ENCODE data around the gene HJV.
A peak's percentile ranks its signal among the peaks of the same experiment; 100 is the strongest.

Gene HJV

GRCh38 chr1:145992958-145993617, 28.4 kb downstream of the HJV start:
- DNase-seq: no peak

DNA sequence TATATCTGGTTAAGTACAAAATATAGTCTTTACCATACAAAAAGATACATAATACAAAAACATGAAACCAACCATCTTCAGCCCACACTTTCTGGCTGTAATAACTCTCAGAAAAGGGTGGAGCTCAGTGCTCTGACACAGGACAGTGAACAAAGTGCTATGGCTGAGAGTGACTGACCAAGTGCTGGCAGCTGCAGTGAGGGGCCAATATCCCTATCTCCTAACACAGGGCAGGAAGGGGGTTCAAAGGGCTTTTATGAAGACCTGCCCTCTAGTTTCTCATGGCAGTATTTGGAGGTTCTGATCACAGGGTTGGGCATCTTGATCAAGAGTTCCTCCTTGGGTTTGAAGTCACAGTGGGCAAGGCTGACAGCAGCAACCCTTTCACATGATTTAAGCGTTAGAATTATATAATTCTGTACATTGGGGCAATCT, 29.0 kb downstream of the HJV start:
- DNase-seq: no peak

GRCh38 chr1:145991735-145992412, 29.7 kb downstream of the HJV start:
- peak; percentile 36 for DNase-seq

DNA sequence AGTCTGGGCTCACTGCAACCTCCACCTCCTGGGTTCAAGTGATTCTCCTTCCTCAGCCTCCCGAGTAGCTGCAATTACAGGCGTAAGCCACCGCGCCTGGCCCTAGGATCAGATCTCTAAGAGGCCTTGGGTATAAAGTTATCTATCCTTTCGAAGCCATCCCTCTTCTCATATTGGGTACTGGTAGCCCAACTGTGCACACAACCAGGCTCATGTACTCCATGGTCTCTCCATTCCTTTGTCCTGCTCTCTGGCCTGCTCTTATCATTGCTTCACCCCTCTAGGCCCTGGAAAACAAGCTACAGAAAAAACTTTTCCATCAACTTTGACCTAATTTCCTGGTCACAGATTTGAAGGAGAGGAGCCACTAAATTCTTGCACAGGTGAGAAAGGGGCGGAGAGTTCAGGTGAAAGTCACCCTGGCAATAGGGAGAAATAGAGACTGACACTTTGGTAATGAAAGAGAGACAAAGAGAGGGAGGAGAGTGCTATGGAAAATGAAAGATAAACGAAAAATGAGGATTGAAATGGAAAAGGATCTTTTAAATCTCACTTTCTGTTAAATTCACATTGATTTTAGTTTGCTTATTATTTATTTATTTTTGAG, 31.2 kb downstream of the HJV start:
- no peak for DNase-seq

DNA sequence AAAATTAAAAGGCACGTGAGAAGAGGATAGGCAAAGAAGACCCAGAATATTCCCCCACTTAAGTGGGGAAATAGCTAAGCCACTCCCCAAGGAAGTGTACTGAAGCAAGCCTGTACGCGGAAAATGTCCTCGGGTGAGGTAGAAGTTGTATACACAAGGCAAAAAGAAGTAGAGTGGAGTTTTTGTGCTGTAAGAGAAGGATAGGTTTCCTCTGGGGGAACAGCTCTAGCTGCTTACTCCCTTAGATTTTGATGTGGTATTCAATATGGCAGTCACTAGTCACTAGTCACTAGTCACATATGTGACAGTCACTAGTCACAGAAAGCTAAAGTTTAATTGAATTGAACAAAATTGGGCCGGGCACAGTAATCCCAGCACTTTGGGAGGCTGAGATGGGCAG, 32.8 kb downstream of the HJV start:
- no peak for DNase-seq

GRCh38 chr1:145987926-145988325, 33.6 kb downstream of the HJV start:
- DNase-seq: no peak

- no peak for DNase-seq
Measured at GRCh38 chr1:145986551-145986950, 35.0 kb downstream of the HJV start.

DNA sequence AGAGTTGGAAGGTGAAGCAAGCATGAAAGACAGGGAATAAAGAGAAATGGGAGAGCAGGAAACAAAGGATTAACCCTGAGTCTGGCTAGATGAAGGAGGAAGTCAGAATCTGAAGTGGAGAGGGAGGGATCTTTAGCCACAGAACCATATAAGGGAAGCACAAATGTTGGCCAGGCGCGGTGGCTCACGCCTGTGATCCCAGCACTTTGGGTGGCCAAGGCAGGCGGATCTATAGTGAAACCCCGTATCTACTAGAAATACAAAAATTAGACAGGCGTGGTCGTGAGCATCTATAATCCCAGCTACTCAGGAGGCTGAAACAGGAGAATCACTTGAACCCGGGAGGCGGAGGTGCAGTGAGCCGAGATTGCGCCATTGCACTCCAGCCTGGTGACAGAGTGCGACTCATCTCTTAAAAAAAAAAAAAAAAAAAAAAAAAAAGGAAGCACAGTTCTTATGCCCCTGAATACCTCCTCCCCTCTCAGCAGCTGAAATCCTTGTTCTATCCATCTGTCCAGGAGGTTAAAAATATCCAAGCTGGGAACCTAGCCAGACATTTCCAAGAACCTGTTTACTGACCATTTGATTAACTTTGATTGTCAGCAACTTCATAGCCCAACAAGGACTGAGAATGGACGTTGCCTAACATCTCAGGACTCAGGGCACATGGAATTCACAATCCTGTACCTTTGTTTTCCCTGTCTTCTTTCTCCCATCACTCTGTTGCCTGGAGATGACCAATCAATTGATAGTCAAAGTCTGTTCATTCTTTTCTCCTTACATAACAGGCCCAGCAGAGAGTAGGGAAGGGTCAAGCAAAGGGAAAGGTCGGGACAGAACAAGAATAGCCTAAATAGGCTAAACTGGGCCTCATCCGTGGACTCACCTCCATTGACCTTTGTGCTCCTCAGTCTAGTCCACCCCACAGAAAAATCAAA, 35.8 kb downstream of the HJV start:
- peak; percentile 64 for DNase-seq

- DNase-seq: no peak
Measured at GRCh38 chr1:145985129-145985501, 36.4 kb downstream of the HJV start.

DNA sequence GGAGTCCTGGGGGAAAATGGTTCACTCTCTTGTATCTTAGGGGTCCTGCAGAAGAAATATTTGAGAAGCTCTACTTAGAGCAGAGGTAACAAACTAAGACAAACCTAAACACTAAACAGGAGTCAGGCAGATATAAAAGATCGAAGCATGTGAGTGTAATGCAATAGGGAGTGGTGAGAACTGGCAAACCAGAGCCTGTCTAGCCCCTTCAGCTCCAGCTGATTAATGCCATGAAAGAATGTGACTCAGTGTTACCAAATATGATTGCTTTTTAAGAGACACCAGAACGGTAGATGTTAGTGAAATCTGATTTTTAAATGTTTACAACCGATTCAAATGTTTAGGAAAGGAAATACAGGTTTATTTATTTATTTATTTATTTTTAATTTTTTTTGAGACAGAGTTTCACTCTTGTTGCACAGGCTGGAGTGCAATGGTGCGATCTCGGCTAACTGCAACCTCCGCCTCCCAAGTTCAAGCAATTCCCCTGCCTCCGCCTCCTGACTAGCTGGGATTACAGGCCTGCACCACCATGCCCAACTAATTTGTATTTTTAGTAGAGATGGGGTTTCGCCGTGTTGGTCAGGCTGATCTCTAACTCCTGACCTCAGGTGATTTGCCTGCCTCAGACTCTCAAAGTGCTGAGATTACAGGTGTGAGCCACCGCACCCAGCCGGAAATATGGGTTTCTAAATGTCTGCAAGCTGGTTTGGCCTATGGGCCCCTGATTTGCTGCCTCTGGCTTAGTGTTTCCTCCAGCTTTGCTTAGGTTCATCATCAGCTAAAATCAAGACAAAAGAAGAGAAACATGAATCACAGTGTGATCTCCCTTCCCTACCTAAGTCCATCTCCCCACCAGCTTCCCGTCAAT, 37.3 kb downstream of the HJV start:
- peak; percentile 54 for DNase-seq

DNA sequence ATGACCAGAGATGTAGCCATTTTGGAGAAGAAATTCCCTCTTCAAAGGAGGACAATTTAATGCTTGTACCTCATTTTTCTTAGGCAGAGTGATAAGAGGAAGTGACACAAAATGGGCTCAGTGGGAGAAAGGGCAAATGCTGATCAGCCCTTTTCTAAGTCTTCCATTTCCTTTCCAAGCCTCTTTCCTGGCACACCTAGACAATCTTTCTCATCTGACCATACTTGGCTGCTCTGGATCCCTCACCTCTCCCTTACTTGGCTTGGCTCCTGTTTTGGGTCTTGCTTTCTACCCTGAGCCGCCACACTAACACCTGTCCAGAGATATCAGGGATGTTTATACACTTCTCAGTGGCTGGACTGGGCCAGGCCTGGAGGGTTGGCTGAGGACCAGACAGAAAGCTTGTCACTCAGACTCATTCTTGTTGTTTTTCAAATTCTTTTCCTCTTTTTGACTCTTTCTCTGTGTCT, 38.3 kb downstream of the HJV start:
- DNase-seq: peak; percentile 49

- no peak for DNase-seq
Measured at GRCh38 chr1:145982010-145982723, 39.4 kb downstream of the HJV start.

- DNase-seq: no peak
Measured at GRCh38 chr1:145980457-145980994, 41.0 kb downstream of the HJV start.

GRCh38 chr1:145979746-145980456, 41.6 kb downstream of the HJV start:
- peak; percentile 80 for DNase-seq

GRCh38 chr1:145978854-145979745, 42.4 kb downstream of the HJV start:
- peak; percentile 99 for DNase-seq

- DNase-seq: no peak
Measured at GRCh38 chr1:145978471-145978853, 43.1 kb downstream of the HJV start.

GRCh38 chr1:145977486-145978470, 43.8 kb downstream of the HJV start:
- DNase-seq: peak; percentile 85

DNA sequence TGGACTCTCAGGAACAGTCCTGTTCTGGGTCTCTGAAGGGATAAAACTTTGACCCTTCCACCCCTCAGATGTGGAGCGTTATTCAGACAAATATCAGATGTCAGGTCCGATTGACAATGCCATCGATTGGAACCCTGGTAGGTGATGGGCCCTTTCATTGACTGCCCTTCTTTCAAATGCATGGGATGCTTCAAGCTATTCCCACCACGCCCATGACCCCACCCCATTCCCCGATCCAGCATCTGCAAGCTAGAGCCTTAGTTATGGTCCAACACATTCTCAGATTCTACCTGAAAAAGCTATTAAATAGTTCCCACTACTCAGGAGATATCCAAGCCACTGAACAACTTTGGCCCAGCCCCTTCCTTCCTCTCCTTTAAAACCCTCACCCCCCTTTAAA, 44.5 kb downstream of the HJV start:
- no peak for DNase-seq

All from suppressor macrophage treated with lipopolysaccharide for 4 hours (primary cell).